GM18873 (cell line): ENCODE measurements around the gene ATP5F1A.
"Not testable (repeated sequence)": the region's sequence is repeated elsewhere in the genome, so short reads cannot be mapped to it uniquely, and the experiment has no call there.

Experiments used
- ATAC-seq: cut with Tn5 transposase; IDR thresholded peaks from one replicate; pipeline ENCODE4 v1.9.1; 2021; ENCODE audit warnings: mild to moderate bottlenecking, moderate library complexity, moderate number of reproducible peaks; ENCODE audit not compliant: unreplicated experiment, low FRiP score

The ATP5F1A gene

DNA sequence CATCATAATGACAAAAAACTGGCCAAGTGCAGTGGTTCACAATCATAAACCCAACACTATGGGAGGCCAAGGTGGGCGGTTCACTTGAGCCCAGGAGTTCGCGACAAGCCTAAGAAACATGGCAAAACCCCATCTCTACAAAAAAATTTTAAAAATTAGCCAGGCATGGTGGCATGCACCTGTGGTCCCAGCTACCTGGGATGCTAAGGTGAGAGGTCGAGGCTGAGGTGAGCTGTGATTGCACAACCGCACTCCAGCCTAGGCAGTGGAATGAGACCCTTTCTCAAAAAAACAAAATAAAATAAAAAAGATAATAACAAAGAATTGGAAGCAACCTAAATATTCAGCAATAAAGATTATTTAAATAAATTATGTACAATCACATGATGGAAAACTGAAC lies 47.8 kb downstream of the ATP5F1A start:
- no peak for ATAC-seq

DNA sequence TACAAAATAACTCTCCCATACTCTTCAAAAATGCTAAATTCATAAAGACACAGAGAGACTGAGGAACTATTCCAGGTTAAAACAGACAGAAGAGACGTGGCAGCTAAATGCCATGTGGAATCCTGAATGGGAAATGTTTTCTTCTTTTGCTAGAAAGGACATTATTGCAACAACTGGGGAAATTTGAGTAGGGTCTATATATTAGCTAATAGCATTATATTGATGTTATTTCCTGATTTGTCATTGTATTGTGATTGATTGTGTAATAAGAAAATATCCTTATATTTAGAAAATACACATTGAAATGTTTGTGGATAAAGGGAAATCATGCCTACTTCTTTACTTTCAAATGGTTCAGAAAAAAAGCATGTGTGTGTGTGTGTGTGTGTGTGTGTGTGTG lies 49.5 kb downstream of the ATP5F1A start:
- ATAC-seq: no peak

- not testable (repeated sequence) for ATAC-seq
Observed at GRCh38 chr18:46047369-46047768, 50.7 kb downstream of the ATP5F1A start.

- no peak for ATAC-seq
Observed at GRCh38 chr18:46046688-46047087, 51.4 kb downstream of the ATP5F1A start.

DNA sequence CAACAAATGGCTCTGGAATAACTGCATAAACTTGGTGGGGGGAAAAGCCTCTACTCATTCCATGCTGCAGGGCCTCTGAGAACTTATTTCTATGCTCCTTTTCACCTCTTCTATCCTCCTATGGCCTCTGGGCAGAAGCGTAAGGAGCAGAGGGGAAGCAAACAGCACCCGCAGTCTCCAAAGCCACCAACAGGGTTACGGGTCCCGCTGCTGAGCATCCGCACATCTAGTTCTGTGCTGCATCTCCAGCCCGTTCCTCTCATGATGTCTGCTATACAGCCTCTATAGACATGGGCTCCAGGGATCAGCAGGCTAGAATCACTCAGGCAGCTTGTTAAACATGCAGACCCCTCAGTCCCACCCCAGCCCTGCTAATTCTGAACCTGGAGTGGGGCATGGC lies 52.0 kb downstream of the ATP5F1A start:
- ATAC-seq: no peak

- no peak for ATAC-seq
Observed at GRCh38 chr18:46042571-46043123, 55.4 kb downstream of the ATP5F1A start.

GRCh38 chr18:46040747-46041104 lies 57.4 kb downstream of the ATP5F1A start:
- ATAC-seq: no peak

- ATAC-seq: no peak
Observed at GRCh38 chr18:46040033-46040746, 57.9 kb downstream of the ATP5F1A start.

DNA sequence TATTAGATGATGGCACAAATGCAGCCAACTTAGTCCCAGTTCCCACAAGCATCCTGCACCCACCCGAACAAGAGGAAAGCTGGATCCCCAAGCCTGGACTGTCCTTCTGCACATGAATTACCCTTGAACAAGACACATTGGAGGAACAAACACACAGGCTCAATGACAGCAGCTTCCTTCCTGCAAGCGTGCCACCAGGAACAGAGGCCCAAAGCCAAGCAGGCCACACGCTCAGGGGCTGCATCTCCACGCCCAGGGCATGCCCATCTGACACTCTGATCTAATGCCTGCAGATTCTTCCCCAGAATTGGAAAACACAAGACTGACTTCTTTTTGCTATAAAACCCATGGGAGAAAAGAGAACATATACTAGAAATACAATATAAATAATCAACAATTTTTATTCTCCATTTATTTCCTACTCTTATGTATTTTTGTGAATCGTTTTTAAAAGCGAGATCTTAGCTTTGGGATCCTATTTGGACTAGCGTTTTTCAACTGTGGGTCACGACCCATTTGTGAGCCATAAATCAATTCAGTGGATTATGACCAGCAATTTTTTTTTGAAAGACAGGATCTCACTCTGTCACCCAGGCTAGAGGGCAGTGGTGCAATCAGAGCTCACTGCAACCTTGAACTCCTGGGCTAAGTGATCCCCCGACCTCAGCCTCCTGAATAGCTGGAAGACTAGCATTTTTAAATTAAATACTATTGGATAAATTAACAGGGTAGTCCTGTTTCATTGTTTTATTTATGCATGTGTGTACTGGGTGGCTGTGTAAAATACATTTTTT lies 60.4 kb downstream of the ATP5F1A start:
- no peak for ATAC-seq

- ATAC-seq: no peak
Observed at GRCh38 chr18:46035696-46036680, 62.1 kb downstream of the ATP5F1A start.

DNA sequence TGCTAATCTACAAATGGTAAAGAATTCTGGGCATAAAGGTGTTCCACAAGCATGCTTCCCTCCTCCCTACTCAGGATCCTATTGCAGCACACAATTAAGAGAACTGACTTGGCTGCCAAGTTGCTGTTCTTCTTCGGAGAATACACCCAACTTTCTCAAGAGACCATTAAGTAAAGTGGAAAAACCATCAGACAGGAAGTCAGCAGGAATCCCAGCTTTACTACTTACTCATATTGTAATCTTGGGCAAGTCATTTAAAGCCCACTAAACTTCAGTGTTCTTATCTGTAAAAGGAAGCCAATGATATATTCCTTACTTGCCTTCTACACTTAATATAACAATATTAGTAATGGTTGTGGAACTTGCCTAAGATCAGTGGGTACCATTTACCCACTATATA lies 63.9 kb downstream of the ATP5F1A start:
- no peak for ATAC-seq

DNA sequence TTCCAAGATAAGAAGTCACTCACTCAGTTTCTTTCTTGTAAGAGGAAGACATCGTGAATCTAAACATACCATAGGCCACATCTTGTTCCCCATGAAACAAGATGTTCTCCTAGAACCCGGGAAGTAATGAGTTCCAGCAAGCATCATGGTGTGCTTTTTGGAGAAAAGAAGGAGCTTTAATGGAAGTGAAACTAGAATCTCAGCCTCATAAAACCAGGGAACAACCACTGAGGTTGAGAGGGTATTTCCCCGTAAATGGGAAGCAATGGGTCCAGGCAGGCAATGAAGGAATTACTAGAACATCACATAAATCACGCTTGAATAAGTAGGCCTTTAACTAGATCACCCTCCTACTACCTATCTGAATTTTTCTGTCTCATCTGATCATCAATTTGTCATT lies 66.4 kb downstream of the ATP5F1A start:
- no peak for ATAC-seq
